Lung (tissue), 12 donors: Measurements from ENCODE around the gene DCLK1. TPM values are rescaled to one million over a fixed set of nuclear protein-coding genes. Genes with fewer than 3 reads are reported as not detected.
"Not testable (repeated sequence)": the region's sequence is repeated elsewhere in the genome, so short reads cannot be mapped to it uniquely, and the experiment has no call there.

ENCODE experiments used
- ATAC-seq: fragments of 200-7000 bp; cut with Tn5 transposase; one replicate; pipeline ENCODE4 v1.9.1; 2020; ENCODE audit warnings: moderate number of reproducible peaks; ENCODE audit not compliant: insufficient read depth, low FRiP score
- DNase-seq, 3 donors: peaks; one replicate each; pipeline ENCODE4 v3.0.0-alpha.2; 2013 to 2017
- H3K27ac ChIP-seq, 2 donors: one replicate each; pipeline ENCODE4 v1.5.1; 2013; ENCODE audit warnings: mild to moderate bottlenecking in 2 of 2, moderate library complexity in 2 of 2, control low read depth in 1 of 2, inconsistent platforms in 1 of 2, low read depth in 1 of 2, low read length in 1 of 2
- H3K27me3 ChIP-seq, 3 donors: one replicate each; pipeline ENCODE4 v1.5.1; 2013; ENCODE audit warnings: low read length in 2 of 3; ENCODE audit not compliant: control insufficient read depth in 3 of 3, insufficient read depth in 3 of 3
- H3K36me3 ChIP-seq, 4 donors: one replicate each; pipeline ENCODE4 v1.5.1; 2013; ENCODE audit warnings: low read length in 4 of 4, mild to moderate bottlenecking in 1 of 4, moderate library complexity in 1 of 4; ENCODE audit not compliant: control insufficient read depth in 4 of 4, insufficient read depth in 4 of 4
- H3K4me1 ChIP-seq, 5 donors: one replicate each; pipeline ENCODE4 v1.5.1; 2013; ENCODE audit warnings: low read length in 5 of 5, mild to moderate bottlenecking in 2 of 5, moderate library complexity in 1 of 5; ENCODE audit not compliant: control insufficient read depth in 5 of 5, insufficient read depth in 5 of 5
- H3K4me3 ChIP-seq: one replicate; pipeline ENCODE4 v1.5.1; 2013; ENCODE audit warnings: mild to moderate bottlenecking, control low read depth, moderate library complexity
- H3K9ac ChIP-seq, 2 donors: one replicate each; pipeline ENCODE4 v1.5.1; 2013; ENCODE audit warnings: low read length in 2 of 2, control low read depth in 1 of 2; ENCODE audit not compliant: insufficient read depth in 1 of 2
- H3K9me3 ChIP-seq, 4 donors: one replicate each; pipeline ENCODE4 v1.5.1; 2013; ENCODE audit warnings: low read length in 3 of 4, mild to moderate bottlenecking in 1 of 4, moderate library complexity in 1 of 4; ENCODE audit not compliant: control insufficient read depth in 4 of 4, insufficient read depth in 3 of 4
- CTCF ChIP-seq: IDR thresholded peaks from 2 replicates; pipeline ENCODE4 v1.5.1; 2012; ENCODE audit warnings: mild to moderate bottlenecking; ENCODE audit errors: control extremely low read depth, extremely low read depth
- WGBS, 2 donors: extraction: QIAGEN DNeasy Blood & Tissue Kit; methylation state at CpG; one replicate each; pipeline ENCODE4 v1.1.7; 2013; 5-methylcytosine and 5-hydroxymethylcytosine counted together
- polyA plus RNA-seq, 2 donors: library from polyadenylated mRNA; stranded (reverse); fragments of 200-250 nt; gene quantifications; one replicate each; pipeline ENCODE4 v1.2.1, GENCODE V29; 2013
- total RNA-seq, 2 donors: library from RNA; depleted of rRNA in 1 of 2; stranded (reverse); fragments of >200 nt in 1 of 2; gene quantifications; one replicate each; pipeline ENCODE4 v1.2.1, GENCODE V29; 2014 to 2021
- donor health status: control.
- donor health status: control.
- donor health status: Bipolar disorder and iron deficiency.
- donor health status: healthy.
- donor health status: DM: yes; HTN: yes; CAD: no.

DCLK1 gene
- total and polyA plus RNA-seq, 4 donors = 1.2 to 23.5 (median 7.0) TPM

- DNase-seq (no peak), ATAC-seq (no peak)
- Histone ChIP-seq H3K27ac (no peak overlapping the region), H3K9me3 (no peaks in the 10 kb centered on the region), H3K4me1 (peaks cover 0 to 9% (median 0%) of the 10 kb centered on the region in 5 donors), H3K4me3 (no peak overlapping the region), H3K27me3 (no peaks in the 10 kb centered on the region), H3K36me3 (no peaks in the 10 kb centered on the region), H3K9ac (no peak overlapping the region)
- TF ChIP-seq CTCF = no peak
- 74 to 75% methylated on average over 4 of the region's 4 CpGs for WGBS, 2 donors
These were observed 58.8 kb downstream of the DCLK1 start for GRCh38 chr13:36072152-36072935.

GRCh38 chr13:36070504-36071192 is 60.5 kb downstream of the DCLK1 start:
- H3K9ac ChIP-seq = peak overlapping the region in 1 of 2 donors; percentile 65
- not testable (repeated sequence) for H3K27ac ChIP-seq, ATAC-seq, H3K9me3 ChIP-seq, DNase-seq, H3K27me3 ChIP-seq, H3K36me3 ChIP-seq, H3K4me1 ChIP-seq, H3K4me3 ChIP-seq
- WGBS, 2 donors = 78 to 86% methylated on average over 12 of the region's 12 CpGs

GRCh38 chr13:36069881-36070366 is 61.3 kb downstream of the DCLK1 start:
- Histone ChIP-seq H3K4me1 (peaks cover 0 to 9% (median 0%) of the 10 kb centered on the region in 5 donors), H3K9ac (peak overlapping the region in 1 of 2 donors; percentile 65), H3K27ac (no peak overlapping the region), H3K9me3 (no peaks in the 10 kb centered on the region), H3K27me3 (no peaks in the 10 kb centered on the region), H3K36me3 (no peaks in the 10 kb centered on the region), H3K4me3 (no peak overlapping the region)
- TF ChIP-seq CTCF = no peak
- no peak for ATAC-seq
- DNase-seq = peak; percentile 16 to 85 (median 62)
- WGBS, 2 donors = 72 to 83% methylated on average over 6 of the region's 6 CpGs

- no peaks in the 10 kb centered on the region for H3K36me3 ChIP-seq
- H3K9ac ChIP-seq = no peak overlapping the region
- H3K4me3 ChIP-seq = no peak overlapping the region
- no peak overlapping the region for H3K27ac ChIP-seq
- WGBS, 2 donors = 73 to 78% methylated on average over 3 of the region's 3 CpGs
- ATAC-seq (no peak), DNase-seq (no peak)
- H3K4me1 ChIP-seq = peaks cover 0 to 9% (median 0%) of the 10 kb centered on the region in 5 donors
- no peaks in the 10 kb centered on the region for H3K27me3 ChIP-seq
- TF ChIP-seq CTCF = no peak
- H3K9me3 ChIP-seq = no peaks in the 10 kb centered on the region
These were observed 62.2 kb downstream of the DCLK1 start for GRCh38 chr13:36068991-36069390.
